HG03064 (cell line): ENCODE results near the gene NOL4L.

Source experiments
- ATAC-seq: cut with Tn5 transposase; IDR thresholded peaks from one replicate; pipeline ENCODE4 v1.9.1; 2021; ENCODE audit warnings: low read depth; ENCODE audit not compliant: unreplicated experiment

The NOL4L gene

DNA sequence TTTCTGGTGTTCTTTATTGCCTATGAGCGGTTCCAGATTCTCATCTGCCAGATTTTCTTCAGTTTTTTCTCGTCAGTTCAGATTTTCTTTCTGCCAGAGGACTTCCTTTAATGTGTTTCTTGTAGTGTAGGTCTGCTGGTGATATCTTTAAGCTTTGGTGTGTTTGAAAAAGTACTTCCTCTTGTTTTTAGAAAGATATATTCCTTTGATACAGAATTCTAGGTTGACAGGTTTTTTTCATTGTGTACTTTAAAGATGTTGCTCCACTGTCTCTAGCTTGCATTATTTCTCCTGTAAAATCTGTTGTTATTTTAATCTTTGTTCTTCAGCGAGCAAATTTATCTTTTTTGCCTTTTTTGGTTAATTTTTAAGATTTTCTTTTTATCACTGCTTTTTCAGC lies 190.1 kb downstream of the NOL4L start:
- no peak for ATAC-seq
